ENCODE data around the gene KLHL29. TPM values are rescaled to one million over a fixed set of nuclear protein-coding genes. Genes with fewer than 3 reads are reported as not detected.

The KLHL29 gene
- total RNA-seq, 2 donors from 2014 or later = 2.0 to 4.2 TPM

- H3K4me3 ChIP-seq = no peak overlapping the region
- H3K4me1 ChIP-seq = no peaks in the 10 kb centered on the region
- no peak overlapping the region for H3K27ac ChIP-seq
- TF ChIP-seq CTCF (IDR thresholded peaks at IDR 0.05) = no peak
- no peak for DNase-seq (ENCODE audit: low spot score)
- H3K36me3 ChIP-seq = no peaks in the 10 kb centered on the region
- peaks cover 4 to 10% of the 10 kb centered on the region in 2 donors for H3K9me3 ChIP-seq
- H3K27me3 ChIP-seq = no peaks in the 10 kb centered on the region
These were observed 241.8 kb downstream of the KLHL29 start for GRCh38 chr2:23626701-23627230.

GRCh38 chr2:23627236-23628009, 242.4 kb downstream of the KLHL29 start:
- TF ChIP-seq CTCF (IDR thresholded peaks at IDR 0.05) = no peak
- no peak for DNase-seq (ENCODE audit: low spot score)
- H3K4me3 ChIP-seq = no peak overlapping the region
- no peak overlapping the region for H3K27ac ChIP-seq
- H3K4me1 ChIP-seq = no peaks in the 10 kb centered on the region
- H3K9me3 ChIP-seq = peaks cover 4 to 10% of the 10 kb centered on the region in 2 donors
- no peaks in the 10 kb centered on the region for H3K36me3 ChIP-seq
- H3K27me3 ChIP-seq = no peaks in the 10 kb centered on the region

- no peaks in the 10 kb centered on the region for H3K4me1 ChIP-seq
- no peak overlapping the region for H3K27ac ChIP-seq
- peaks cover 4 to 6% of the 10 kb centered on the region in 2 donors for H3K9me3 ChIP-seq
- no peaks in the 10 kb centered on the region for H3K27me3 ChIP-seq
- no peak for DNase-seq (ENCODE audit: low spot score)
- H3K4me3 ChIP-seq = no peak overlapping the region
- H3K36me3 ChIP-seq = no peaks in the 10 kb centered on the region
- no peak for TF ChIP-seq CTCF (IDR thresholded peaks at IDR 0.05)
These were observed 244.2 kb downstream of the KLHL29 start for GRCh38 chr2:23628926-23629771.

- no peaks in the 10 kb centered on the region for H3K36me3 ChIP-seq
- no peak overlapping the region for H3K27ac ChIP-seq
- DNase-seq (ENCODE audit: low spot score) = no peak
- no peaks in the 10 kb centered on the region for H3K9me3 ChIP-seq
- H3K4me1 ChIP-seq = no peaks in the 10 kb centered on the region
- no peaks in the 10 kb centered on the region for H3K27me3 ChIP-seq
- no peak for TF ChIP-seq CTCF (IDR thresholded peaks at IDR 0.05)
- no peak overlapping the region for H3K4me3 ChIP-seq
These were observed 244.9 kb downstream of the KLHL29 start for GRCh38 chr2:23629772-23630480.

GRCh38 chr2:23630961-23631360, 246.0 kb downstream of the KLHL29 start:
- no peaks in the 10 kb centered on the region for H3K27me3 ChIP-seq
- no peak overlapping the region for H3K4me3 ChIP-seq
- no peak overlapping the region for H3K27ac ChIP-seq
- H3K4me1 ChIP-seq = no peaks in the 10 kb centered on the region
- TF ChIP-seq CTCF (IDR thresholded peaks at IDR 0.05) = no peak
- H3K9me3 ChIP-seq = no peaks in the 10 kb centered on the region
- H3K36me3 ChIP-seq = no peaks in the 10 kb centered on the region
- DNase-seq (ENCODE audit: low spot score) = no peak
